ENCODE results near the gene RHBG. TPM values are rescaled to one million over a fixed set of nuclear protein-coding genes. Genes with fewer than 3 reads are reported as not detected.

RHBG gene
- total RNA-seq, 1 donor from 2014 or later, result not detected

DNA sequence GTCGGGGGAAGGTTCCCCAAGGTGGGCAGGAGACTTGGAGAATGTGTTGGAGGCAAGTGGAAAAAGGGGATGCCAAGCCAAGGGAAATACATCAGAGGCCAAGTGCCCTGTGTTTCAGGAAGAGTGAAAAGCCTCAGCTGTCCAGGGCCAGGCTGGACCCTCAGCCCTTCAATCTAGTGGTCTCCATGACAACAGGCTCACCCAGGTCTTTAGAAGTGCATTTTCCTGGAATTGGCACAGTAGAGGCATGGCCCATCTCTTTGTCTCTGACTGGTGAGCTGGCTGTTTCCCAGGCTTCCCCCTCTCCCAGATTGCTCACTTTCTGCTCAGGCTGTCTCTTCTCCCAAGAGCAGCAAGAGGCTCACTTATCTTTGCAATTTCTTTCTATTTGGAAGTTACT, 10.4 kb upstream of the RHBG start:
- Mint-ChIP-seq H3K9me3 (ENCODE audit: low read depth) (no peaks in the 10 kb centered on the region), H3K4me3 (ENCODE audit: unreplicated experiment) (no peak overlapping the region), H3K36me3 (ENCODE audit: low read depth) (peaks cover 1% of the 10 kb centered on the region), H3K4me1 (ENCODE audit: low read depth) (peaks cover 3% of the 10 kb centered on the region), H3K27ac (ENCODE audit: unreplicated experiment) (no peak overlapping the region), H3K27me3 (ENCODE audit: low read depth) (peaks cover 45% of the 10 kb centered on the region)
- DNase-seq (ENCODE audit: low spot score), result no peak
- TF ChIP-seq, protein P1, sequence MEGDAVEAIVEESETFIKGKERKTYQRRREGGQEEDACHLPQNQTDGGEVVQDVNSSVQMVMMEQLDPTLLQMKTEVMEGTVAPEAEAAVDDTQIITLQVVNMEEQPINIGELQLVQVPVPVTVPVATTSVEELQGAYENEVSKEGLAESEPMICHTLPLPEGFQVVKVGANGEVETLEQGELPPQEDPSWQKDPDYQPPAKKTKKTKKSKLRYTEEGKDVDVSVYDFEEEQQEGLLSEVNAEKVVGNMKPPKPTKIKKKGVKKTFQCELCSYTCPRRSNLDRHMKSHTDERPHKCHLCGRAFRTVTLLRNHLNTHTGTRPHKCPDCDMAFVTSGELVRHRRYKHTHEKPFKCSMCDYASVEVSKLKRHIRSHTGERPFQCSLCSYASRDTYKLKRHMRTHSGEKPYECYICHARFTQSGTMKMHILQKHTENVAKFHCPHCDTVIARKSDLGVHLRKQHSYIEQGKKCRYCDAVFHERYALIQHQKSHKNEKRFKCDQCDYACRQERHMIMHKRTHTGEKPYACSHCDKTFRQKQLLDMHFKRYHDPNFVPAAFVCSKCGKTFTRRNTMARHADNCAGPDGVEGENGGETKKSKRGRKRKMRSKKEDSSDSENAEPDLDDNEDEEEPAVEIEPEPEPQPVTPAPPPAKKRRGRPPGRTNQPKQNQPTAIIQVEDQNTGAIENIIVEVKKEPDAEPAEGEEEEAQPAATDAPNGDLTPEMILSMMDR (IDR thresholded peaks at IDR 0.05), result no peak

DNA sequence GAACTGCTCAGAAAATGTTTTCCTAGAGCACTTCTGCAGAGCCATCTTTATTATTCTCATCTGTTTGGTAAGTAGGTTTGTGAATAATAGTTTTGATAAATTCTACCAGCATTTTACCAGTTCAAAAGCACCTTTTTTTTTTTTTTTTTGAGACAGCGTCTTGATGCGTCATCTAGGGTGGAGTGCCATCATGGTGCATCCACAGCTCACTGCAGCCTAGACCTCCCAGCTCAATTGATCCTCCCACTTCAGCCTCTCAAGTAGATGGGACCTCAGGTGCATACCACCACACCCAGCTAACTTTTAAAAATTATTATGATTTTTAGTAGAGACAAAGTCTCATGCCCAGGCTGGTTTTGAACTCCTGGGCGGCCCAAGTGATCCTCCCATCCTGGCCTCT, 9.8 kb upstream of the RHBG start:
- Mint-ChIP-seq H3K27ac (ENCODE audit: unreplicated experiment) (no peak overlapping the region), H3K36me3 (ENCODE audit: low read depth) (peaks cover 1% of the 10 kb centered on the region), H3K9me3 (ENCODE audit: low read depth) (no peaks in the 10 kb centered on the region), H3K4me1 (ENCODE audit: low read depth) (peaks cover 3% of the 10 kb centered on the region), H3K4me3 (ENCODE audit: unreplicated experiment) (no peak overlapping the region), H3K27me3 (ENCODE audit: low read depth) (peaks cover 46% of the 10 kb centered on the region)
- DNase-seq (ENCODE audit: low spot score), result no peak
- TF ChIP-seq, protein P1 (IDR thresholded peaks at IDR 0.05), result no peak

DNA sequence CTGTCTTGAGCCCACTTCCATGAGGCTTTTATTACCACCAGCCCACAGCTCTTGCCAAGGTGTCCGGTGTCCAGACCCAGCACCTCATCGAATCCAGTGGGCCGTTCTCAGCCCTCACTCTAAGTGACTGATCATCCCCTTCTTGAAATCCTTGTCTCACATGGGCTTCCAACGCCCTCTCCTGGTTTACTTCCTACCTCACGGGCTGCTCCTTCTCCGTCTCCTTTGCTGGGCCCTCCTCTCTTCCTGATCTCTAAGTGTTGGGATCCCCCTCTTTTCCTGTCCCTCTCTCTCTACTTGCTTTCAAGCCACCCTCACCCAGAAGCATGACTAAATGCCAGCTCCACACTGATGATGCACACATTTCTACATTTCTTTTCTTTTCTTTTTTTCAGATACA, 9.0 kb upstream of the RHBG start:
- Mint-ChIP-seq H3K9me3 (ENCODE audit: low read depth) (no peaks in the 10 kb centered on the region), H3K4me1 (ENCODE audit: low read depth) (peaks cover 3% of the 10 kb centered on the region), H3K36me3 (ENCODE audit: low read depth) (peaks cover 1% of the 10 kb centered on the region), H3K4me3 (ENCODE audit: unreplicated experiment) (no peak overlapping the region), H3K27me3 (ENCODE audit: low read depth) (peaks cover 44% of the 10 kb centered on the region), H3K27ac (ENCODE audit: unreplicated experiment) (no peak overlapping the region)
- DNase-seq (ENCODE audit: low spot score), result no peak
- TF ChIP-seq, protein P1 (IDR thresholded peaks at IDR 0.05), result peak; percentile 53

DNA sequence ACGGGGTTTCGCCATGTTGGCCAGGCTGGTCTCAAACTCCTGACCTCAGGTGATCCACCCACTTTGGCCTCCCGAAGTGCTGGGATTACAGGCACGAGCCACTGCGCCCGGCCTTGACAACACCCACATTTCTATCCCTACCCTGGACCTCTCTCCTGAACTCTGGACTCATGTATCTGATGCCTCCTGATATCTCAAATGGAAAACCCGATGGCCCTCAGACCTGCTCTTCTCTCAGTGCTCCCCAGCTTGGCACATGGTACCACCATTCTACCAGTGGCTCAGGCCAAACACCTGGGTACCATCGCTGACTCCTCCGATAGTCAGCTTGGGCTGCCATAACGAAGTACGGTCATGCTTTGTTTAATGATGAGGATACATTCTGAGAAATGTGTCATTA, 8.5 kb upstream of the RHBG start:
- TF ChIP-seq, protein P1 (IDR thresholded peaks at IDR 0.05), result no peak
- Mint-ChIP-seq H3K27me3 (ENCODE audit: low read depth) (peaks cover 47% of the 10 kb centered on the region), H3K4me1 (ENCODE audit: low read depth) (peaks cover 3% of the 10 kb centered on the region), H3K4me3 (ENCODE audit: unreplicated experiment) (no peak overlapping the region), H3K36me3 (ENCODE audit: low read depth) (peaks cover 1% of the 10 kb centered on the region), H3K27ac (ENCODE audit: unreplicated experiment) (no peak overlapping the region), H3K9me3 (ENCODE audit: low read depth) (no peaks in the 10 kb centered on the region)
- DNase-seq (ENCODE audit: low spot score), result no peak

DNA sequence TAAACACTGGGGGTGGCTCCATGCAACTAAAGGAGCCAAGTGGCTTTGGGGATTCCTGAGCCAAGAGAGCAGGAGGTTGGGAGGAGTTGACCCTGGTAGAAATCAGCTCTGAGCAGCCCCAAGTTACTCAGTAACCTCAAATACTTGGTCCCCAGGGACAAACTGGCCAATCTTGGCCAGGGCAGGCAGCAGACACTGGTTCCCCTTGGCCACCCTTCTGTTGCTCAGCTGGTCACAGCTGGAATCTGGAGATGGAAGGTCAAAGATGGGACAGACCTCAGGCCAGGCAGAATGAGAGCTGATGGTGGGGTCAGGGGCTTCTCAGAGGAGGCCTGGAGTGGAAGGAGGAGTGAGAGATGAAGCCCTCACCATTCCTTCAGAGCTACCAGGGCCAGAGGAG, 3.3 kb upstream of the RHBG start:
- Mint-ChIP-seq H3K9me3 (ENCODE audit: low read depth) (no peaks in the 10 kb centered on the region), H3K4me3 (ENCODE audit: unreplicated experiment) (no peak overlapping the region), H3K4me1 (ENCODE audit: low read depth) (peaks cover 6% of the 10 kb centered on the region), H3K27ac (ENCODE audit: unreplicated experiment) (no peak overlapping the region), H3K27me3 (ENCODE audit: low read depth) (peaks cover 28% of the 10 kb centered on the region), H3K36me3 (ENCODE audit: low read depth) (no peaks in the 10 kb centered on the region)
- TF ChIP-seq, protein P1 (IDR thresholded peaks at IDR 0.05), result no peak
- no peak for DNase-seq (ENCODE audit: low spot score)

Measured in chondrocyte (in vitro differentiated cells).